T47D (cell line): Measurements from ENCODE around the gene RAB3IL1.

Source experiments
- DNase-seq, 2 experiments: peaks; one replicate each; pipeline versions ENCODE4 v3.0.0 to v3.0.0-alpha.2; 2011 to 2012; ENCODE audit warnings: low read depth in 1 of 2, low spot score in 1 of 2
- JUND ChIP-seq: IDR thresholded peaks from 2 replicates; pipeline ENCODE4 v1.6.1; 2012; ENCODE audit warnings: low read depth
- in situ Hi-C: cut with HindIII; loops from 2 replicates; pipeline ENCODE4 v1.10.0; 2016; ENCODE audit warnings: low sequenced_read_pairs, low pct_unique_long_range_greater_than_20kb

The RAB3IL1 gene

DNA sequence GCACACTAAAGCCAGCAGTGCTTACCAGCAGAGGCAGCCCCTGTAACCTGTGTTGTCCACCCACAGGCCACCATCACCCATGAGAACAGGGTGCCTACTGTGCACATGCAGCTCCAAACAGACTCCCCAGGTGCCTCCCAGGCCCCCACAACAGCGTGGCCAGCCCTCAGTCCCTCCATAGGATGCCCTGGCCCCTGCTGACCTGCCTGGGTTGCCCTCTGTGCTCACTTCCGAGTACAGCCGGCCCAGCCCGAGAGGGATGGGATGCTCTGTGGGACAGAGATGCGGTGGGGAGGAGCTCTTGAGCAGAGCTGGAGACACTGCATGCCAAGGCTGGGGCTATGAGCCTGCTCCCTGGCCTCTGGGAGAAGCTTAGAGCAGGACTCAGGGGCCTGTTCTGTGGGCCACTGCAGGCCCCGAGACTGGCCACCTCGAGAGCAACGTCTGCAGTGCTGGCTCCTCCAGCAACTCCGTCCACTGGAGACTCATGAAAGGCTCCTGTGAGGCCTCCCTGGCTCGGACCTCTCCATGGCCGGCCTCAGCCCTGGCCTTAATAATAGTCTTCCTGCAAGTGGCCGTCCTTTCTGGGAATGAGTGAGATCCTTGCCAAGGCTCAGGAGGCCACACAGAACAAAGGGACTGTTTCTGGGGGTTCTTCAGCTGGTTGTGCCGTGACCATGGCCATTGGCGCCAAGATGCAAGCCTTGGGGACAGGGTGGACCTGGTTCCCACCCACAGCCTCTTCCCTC is 62.2 kb downstream of the RAB3IL1 start:
- in situ Hi-C loops: no loop called here
- no peak for DNase-seq
- TF ChIP-seq JUND: no peak

DNA sequence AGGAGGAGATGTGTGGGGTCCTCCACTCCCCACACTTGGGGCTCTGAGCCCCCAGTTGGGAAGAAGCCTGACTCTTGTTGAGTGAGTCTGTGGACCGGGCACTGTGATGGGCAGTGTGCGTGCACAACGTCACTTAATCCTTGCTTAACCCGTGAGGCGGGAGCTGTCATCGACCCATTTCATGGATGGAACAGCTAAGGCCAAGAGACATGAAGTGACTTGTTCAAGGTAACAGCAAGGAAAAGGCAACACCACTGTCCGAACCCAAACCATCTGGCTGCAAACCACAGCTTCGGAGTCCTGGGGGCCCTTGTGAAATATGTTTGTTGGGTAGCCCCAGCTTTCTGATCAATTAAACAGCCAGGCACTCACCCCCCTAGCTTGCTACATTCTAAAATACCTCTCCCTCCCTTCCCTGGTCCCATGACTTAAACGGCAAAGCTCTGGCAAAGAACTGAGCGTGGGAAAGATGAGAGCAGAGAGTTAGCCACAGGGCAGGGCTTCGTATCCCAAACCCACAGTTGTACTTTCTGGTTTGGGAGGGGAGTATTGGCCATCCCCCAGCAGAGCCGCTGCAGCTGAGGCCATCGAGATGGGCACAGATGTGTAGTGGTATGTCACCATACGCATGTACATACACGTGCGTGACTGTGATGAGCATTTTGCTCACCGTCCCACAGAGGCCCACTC is 63.0 kb downstream of the RAB3IL1 start:
- in situ Hi-C loops: no loop called here
- DNase-seq: no peak
- TF ChIP-seq JUND: no peak

DNA sequence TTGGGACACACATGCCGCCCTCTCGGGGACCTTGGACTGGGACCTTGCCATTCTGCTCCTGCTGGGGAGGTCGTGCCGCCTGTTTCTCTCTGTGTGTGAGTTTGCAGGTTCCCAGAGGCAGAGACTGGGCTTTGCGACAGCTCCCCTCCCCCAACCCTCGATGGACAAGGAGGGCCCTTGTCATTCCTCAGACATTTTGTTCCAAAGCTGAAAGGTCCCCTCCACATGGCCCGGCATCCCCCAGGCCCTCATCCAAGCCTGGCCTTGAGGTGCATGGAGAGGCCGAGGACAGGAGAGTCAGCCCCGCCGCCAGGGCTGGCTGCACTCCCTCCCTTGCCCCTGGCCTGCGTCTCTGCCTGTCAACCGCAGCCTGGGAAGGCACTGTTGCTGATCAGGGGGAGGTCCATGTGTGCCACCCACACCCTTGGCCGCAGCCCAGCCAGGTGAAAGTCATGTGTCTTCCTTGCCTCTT is 63.6 kb downstream of the RAB3IL1 start:
- no peak for TF ChIP-seq JUND
- in situ Hi-C loops: no loop called here
- DNase-seq: no peak

DNA sequence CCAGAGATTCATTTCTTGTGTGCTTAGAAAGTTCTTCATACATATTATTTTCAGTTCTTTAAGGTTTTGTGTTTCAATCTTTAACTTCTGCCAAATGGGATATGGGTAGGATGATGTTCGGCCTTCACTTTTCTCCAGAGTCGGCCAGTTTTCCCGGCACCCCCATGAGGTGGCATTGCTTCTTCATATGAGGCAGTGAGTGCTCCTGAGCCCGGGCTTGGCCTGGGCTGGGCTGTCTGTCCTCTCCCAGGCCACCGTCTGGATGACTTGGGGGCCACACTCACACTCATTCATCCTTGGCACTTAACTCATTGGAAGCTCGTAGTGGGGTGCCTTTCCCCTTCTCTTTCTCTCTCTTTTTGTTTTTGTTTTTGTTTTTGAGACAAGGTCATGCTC is 65.5 kb downstream of the RAB3IL1 start:
- in situ Hi-C loops: no loop called here
- no peak for DNase-seq
- no peak for TF ChIP-seq JUND

DNA sequence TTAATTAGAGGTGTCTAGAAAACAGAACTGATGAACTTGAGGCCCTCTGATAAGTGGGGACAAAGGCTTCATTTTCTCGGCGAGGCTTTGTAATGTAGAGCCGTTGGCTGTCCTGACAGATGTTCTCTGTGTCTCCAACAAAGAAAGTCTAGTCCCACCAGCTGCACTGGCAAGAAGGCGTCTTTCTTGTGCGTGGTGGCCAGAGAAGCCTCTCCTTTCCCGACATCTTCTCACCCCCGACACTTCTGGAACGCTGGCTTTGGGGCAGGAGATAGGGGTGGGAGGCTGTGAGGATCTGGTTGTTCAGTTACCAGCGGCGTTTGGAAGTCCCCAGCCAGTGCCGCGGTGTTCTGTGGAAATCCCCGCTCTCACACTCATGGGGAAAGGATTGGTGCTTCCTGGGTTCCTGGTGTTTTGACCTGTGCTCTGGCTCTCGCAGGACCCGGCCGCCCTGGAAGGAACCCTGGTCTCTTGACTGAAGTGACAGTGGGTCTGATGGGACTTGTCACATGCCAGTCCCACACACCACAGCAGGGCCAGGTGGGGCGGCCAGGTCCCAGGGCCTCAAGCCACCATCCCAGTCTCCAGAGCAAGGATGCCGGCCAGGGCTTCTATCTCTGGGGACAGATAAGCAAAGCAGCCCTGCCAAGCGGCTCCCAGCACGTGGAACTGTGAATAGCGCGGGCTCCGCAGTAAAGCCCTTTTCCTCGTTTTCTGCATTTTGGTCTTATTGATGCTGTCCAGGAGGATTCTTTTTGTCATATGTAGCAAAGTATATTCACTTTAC is 66.1 kb downstream of the RAB3IL1 start:
- in situ Hi-C loops: no loop called here
- no peak for TF ChIP-seq JUND
- DNase-seq: no peak

DNA sequence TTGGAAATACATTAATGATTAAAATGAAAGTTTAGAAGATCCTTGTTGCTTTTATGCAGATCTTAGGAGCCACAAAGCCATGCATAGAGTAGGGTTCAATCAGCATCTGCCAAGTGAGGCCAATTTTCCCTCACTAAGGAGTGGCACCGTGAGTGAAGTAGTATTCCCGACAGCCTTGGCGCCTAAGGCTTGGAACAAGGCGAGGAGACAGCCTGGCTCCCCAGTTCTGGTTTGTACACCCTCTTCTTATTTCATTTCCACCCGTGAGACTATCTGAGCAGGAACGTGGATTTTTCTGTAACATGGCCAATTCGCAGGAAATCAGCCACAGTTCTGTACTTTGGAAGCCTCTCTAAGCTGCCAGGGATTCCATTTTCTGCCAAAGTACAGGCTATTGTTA is 66.7 kb downstream of the RAB3IL1 start:
- DNase-seq: no peak
- no peak for TF ChIP-seq JUND
- in situ Hi-C loops: no loop called here

DNA sequence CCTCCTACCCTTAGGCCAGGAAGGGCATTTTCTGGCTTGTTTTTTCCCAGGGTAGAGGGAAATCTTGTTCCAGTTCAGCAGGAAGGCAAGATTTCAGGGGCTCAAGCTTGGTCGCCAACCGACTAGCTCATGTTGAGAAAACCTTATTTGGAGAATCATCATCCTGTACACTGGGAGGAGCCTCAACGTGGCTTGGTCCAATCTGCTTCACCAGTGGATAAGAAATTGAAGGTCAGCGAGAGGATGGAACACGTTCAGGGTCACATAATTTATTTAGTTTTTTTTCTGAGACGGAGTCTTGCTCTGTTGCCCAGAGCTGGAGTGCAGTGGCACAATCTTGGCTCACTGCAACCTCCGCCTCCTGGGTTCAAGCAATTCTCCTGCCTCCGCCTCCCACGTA is 68.7 kb downstream of the RAB3IL1 start:
- in situ Hi-C loops: no loop called here
- TF ChIP-seq JUND: no peak

DNA sequence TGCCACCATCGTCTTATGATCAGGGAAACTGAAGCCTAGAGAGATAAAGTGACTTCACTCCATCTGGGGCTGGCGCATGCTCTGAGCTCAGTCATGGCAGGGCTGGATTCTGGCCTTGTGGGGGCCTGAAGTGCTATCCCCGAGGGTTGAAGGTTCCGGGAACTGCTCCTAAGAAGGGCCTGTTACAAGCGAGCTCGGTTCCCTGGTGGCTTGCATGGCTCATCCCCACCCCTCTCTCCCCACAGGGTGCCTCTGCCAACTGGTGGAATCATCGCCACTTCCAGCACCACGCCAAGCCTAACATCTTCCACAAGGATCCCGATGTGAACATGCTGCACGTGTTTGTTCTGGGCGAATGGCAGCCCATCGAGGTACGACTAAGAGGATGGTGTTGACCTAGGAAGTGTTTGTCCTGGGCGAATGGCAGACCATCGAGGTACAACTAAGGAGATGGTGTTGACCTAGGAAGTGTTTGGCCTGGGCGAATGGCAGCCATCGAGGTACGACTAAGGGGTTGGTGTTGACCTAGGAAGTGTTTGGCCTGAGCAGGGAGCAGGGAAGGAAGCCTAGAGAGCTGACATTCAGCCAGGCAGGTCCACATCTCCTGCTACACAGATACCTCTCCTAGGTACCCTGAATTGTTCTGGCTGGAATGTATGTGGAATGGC is 69.3 kb downstream of the RAB3IL1 start:
- DNase-seq: no peak
- no peak for TF ChIP-seq JUND
- in situ Hi-C loops: no loop called here

More for the DNA sequence above, 68.7 kb downstream of the RAB3IL1 start:
- DNase-seq: no peak
